MV-4-11 (cell line): ENCODE measurements around the gene URM1.

Experiments
- DNase-seq: peaks from one replicate; lab custom pipeline; 2025; lab: John Stamatoyannopoulos, UW

Gene URM1

DNA sequence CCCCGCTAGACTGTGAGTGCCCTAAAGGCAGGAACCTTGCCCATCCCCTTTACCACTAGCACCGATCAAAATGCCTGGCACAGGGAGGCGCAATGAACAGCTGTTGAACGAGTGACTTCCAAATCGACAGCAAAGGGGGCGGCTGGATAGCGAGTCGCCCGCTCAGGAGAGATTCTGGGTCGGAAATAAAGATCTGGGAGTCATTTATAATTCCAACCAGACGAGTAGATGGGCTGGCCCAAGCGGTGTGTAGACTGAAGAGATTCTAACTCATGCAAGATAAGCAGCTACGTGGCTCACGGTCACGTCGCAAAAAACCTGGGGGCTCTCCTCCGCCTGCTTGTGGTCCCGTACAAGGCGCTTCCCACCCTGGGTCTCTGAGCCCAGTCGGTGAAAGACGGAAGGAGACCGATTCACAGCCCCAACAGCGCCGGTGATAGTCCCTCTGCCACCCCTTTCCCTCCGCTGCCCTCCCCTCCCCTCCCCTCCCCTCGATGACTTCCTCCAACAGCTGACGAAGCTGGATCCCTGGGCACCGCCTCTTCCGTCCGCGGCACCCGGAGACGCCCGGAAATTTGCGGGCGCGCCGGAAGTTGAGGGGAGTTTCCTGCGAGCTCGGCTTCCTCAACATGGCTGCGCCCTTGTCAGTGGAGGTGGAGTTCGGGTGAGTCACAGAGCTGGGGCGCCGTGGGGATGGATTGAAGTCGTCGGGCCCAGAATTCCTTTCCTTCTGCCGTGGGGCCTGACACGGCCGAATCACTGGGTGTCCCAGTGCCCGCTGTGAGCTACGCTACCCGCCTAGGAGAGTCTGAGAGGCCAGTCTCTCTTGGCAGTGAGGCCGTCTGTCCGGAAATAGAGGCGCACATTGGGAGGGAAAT, at the start of gene URM1:
TSS of gene URM1 (plus strand) at position 623 of the 878 bp plus-strand sequence. CDS start at position 630, 7 bp downstream.
- peak; percentile 93 for DNase-seq

DNA sequence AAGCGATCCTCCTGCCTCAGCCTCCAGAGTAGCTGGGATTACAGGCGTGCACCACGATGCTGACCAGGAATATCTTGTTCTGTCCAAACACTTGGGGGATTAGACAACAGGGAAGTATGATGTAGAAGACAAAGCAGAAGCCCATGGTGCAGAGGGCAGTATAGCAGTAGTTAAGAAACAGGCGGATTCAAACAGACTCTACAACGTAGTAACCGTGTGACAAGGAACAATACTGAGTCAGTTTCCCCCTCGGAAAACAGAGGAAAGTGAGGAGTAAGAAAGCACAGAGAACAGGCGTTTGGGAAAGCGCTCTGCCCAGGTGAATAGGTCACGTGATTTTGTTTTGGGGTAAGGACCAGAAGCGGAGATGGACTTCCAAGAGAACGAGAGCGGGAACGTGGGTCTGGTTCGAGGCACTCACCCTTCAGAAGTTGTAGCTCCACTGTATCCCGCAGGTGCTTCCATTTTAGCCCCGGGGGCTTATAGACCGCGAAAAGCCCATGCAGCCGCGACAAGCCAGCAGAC, 49.2 kb upstream of the URM1 start:
- no peak for DNase-seq

DNA sequence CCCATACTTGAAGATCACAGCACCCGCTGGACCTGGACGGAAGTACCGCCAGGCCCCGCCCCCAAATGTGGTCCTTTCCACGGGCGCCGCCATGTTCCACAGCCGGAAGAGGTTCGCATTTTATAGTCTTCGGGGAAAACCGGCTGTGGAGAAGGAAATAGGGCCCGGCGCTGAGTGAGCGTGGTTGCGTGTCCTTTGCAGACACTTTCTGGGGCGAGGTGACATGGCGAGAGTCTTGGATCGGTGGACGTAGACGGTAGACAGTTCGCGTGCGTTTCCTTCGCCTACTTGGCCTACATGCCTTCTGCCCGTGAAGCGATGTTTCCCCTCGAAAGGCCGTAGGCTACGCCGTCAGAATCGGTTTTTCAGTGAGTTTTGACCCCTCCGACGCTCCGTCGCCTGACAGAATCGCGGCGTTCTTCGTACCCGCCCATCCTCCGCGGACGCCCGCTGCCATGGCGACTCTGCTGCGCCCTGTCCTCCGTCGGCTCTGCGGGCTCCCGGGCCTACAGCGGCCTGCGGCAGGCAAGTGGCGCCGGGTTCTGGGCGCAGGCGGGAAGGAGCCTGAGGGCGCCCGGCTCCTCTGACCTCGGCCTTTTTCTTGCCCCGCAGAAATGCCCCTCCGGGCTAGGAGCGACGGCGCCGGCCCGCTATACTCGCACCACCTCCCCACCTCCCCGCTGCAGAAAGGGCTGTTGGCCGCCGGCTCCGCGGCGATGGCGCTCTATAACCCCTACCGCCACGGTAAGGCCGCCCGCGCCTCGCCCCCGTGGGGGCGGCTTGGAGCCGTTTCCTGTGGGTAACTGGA, 48.6 kb upstream of the URM1 start, which contains the start of the genes COQ4 and TRUB2:
TSS of gene COQ4 (plus strand) at position 436 of the 808 bp plus-strand sequence. CDS start at position 456, 20 bp downstream.
TSS of gene TRUB2 (minus strand) at position 44 of the 808 bp plus-strand sequence. CDS start at position 5, 39 bp downstream.
- DNase-seq, result peak; percentile 95

DNA sequence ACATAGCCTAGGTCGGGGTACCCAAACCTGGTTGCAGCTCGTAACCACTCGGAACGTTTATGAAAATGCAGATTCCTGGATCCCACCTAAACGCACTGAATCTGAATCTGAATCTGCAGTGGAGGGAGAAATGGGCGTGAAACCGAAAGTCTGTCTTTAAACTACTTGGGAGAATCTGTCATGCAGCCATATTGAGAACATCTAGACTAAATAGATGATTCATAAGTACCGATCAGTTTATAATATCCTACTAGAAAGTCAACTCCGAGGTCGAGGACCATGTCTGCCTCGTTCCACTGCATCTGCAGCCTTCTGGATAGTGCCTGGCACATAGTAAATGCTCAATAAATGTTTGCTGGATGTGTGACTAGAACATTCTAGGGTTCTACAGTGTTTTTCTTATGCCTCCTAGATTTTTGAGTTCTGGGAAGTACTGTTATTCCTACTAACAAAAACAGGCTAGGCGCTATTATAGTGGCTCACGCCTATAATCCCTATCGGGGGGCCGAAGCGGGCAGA, 47.9 kb upstream of the URM1 start:
- DNase-seq, result no peak

DNA sequence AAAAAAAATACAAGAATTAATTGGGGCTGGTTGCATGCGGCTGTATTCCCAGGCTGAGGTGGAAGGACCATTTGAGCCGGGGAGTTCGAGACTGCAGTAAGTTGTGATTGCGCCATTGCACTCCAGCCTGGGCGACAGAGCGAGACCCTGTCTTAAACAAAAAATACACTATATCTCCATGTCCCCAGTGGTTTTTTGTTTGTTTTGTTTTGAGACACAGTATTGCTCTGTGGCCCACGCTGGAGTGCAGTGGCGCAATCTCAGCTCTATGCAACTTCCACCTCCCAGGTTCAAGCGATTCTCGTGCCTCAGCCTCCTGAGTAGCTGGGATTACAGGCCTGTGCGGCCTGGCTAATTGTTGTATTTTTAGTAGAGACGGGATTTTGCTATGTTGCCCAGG, 47.4 kb upstream of the URM1 start:
- peak; percentile 28 for DNase-seq

DNA sequence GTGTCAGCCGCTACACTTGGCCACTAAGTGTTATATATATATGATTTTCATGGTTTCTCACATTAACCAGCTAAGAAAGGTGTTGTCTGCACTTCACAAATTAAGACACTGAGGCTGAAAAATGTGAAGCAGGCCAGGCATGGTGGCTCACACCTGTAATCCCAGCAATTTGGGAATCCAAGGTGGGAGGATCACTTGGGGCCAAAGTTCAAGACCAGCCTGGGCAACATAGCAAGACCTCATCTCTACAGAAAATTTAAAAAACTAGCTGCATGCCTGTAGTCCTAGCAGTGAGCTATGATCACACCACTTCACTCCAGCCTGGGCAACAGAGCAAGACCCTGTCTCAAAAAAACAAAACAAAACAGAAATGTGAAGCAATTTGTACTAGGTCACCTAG, 46.8 kb upstream of the URM1 start:
- DNase-seq, result no peak

DNA sequence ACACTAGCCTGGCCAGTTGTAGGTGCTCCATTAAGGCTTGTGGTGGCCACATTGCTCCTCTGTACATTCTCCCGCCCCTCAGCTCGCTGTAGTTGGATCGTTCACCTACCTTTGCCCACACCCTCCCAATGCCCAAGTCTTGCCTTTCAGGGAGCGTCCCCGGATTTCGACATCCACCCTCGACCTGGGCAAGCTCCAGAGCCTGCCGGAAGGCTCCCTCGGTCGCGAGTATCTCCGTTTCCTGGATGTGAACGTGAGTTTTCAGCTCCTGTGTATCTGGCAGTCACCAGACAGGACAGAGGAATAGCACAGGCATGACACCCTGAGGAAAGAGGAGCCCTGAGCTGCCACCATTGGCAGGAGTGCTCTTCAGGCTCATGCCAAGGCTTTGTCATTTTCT, 45.5 kb upstream of the URM1 start:
- DNase-seq, result no peak

DNA sequence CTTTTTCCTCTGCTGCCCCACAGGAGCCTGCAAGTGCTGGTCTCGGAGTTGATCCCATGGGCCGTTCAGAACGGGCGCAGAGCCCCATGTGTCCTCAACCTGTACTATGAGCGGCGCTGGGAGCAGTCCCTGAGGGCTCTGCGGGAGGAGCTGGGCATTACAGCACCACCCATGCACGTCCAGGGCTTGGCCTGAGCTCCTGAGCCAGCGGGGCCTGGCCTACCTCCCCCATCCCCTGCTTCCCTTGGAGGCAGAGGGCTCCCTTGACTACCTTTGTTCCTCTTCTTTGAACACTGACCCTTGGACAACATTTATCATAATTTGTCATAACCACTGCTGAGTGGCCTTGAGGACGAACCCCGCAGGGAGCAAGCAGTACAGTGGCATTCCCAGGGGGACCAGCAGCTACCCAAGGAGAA, 37.7 kb upstream of the URM1 start:
- no peak for DNase-seq

DNA sequence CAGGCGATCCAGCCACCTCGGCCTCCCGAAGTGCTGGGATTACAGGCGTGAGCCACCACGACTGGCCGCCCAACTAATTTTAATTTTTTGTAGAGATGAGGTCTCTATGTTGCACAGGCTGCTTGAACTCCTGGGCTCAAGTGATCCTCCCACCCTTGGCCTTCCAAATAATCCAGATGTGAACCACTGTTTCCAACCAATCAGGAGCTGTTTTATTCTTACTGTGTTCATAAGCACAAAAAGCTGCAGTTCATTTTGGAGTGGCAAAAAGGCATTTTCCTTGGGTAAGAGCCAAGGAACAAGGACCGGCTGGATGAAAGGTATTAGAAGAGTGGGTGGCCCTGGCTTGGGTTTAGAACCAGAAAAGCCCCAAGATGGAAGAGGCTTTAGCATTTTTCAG, 36.0 kb upstream of the URM1 start:
- no peak for DNase-seq

DNA sequence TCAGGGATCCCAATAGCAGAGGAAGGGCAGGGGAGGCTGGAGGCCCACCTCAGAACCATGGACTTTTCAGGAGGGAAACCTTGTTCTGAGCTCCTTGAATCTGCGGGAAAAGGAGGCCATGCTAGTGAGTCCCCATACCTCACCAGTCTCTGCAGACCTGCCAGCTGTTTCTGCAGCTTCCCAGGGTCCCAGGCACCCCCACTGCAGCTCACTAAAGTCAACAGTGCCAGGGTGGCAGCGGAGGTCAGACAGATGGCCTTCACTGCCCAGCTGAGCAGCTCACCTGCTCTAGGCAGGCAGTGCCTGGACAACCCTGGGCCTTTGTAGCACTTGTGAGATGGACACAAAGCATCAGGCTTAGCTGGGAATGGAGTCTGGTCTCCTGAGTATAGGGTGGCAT, 35.3 kb upstream of the URM1 start:
- no peak for DNase-seq

DNA sequence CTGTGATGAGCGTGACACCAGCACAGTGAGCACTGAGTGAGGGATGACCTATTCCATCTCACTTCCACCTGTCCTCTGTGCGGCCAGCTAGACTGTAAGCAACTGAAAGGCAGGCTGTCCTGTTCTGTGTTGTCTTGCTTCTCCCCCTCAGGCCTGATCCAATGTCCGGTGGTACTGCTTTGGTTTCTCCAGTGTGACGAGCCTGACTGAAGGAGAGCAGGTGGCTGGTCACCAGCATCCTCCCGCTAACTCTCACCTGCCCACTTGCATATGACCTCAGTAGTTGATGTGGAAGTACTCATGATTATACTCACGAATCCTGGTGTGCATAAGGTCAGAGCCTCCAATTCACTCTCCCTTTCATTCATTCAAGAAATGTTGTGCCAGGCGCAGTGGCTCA, 33.2 kb upstream of the URM1 start:
- DNase-seq, result no peak

DNA sequence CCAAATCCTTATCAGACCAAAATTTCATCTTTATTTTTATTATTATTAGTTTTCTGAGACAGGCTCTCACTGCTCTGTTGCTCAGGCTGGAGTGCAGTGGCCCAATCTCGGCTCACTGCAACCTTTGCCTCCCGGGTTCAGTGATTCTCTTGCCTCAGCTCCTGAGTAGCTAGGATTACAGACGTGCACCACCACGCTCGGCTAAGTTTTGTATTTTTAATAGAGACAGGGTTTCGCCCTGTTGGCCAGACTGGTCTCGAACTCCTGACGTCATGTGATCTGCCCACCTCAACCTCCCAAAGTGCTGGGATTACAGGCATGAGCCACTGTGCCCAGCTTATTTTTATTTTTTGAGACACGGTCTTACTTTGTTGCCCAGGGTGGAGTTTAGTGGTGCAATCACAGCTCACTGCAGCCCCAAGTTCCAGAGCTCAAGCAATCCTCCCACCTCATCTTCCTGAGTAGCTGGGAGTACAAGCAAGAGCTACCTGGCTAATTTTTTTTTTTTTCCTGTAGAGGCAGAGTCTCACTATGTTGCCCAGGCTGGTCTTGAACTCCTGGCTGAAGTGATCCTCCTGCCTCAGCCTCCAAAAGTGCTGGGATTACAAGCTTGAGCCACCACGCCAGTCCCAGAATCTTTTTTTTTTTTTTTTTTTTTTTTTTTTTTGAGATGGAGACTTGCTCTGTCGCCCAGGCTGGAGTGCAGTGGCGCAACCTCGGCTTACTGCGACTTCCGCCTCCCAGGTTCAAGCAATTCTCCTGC, 32.1 kb upstream of the URM1 start:
- peak; percentile 47 for DNase-seq

DNA sequence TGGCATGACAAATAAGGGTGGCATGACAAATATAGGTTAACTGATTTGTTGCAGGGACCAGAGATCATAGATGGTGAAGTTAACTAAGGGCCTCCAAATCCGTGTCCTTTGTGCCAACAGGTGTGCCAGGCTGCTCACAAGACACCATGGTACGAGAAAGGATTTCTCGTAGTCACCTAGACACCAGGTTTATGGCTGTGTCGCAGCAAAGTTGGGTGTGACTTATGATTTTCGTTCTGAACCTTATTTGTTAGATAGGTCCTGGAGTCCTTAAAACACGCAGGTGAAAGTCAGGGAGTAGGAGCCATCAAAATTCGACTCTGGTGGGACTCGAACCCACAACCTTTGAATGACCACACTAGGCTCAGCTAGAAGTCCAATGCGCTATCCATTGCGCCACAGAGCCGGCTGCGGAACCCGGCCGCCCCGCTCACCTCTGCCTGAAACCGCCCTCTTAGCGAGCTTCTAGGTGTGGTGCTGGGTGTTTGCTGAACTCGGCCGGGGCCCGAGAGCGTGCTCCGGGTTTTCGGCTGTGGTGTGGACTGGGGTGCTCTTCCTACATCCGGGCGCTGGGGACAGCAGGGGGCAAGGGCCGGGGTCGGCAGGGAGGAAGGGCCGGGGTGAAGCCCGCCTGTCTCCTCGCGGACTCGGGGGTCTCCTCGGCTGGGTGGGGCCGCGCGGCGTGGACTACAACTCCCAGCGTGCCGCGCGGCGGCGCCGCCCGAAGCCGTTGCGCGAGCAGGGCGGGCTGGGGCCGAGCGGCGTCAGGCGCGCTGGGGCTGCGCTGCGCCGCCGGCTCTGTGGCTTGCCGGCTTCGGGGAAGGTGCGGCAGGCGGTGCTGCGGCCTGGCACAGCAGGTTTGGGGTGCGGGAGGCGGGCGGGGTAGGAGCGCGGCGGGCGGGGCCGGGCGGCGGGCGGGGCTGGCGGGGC, 31.1 kb upstream of the URM1 start, which contains the start of gene SLC27A4:
TSS of gene SLC27A4 (plus strand) at position 767 of the 930 bp plus-strand sequence. CDS start 2,606 bp downstream, outside the sequence.
- DNase-seq, result peak; percentile 60

DNA sequence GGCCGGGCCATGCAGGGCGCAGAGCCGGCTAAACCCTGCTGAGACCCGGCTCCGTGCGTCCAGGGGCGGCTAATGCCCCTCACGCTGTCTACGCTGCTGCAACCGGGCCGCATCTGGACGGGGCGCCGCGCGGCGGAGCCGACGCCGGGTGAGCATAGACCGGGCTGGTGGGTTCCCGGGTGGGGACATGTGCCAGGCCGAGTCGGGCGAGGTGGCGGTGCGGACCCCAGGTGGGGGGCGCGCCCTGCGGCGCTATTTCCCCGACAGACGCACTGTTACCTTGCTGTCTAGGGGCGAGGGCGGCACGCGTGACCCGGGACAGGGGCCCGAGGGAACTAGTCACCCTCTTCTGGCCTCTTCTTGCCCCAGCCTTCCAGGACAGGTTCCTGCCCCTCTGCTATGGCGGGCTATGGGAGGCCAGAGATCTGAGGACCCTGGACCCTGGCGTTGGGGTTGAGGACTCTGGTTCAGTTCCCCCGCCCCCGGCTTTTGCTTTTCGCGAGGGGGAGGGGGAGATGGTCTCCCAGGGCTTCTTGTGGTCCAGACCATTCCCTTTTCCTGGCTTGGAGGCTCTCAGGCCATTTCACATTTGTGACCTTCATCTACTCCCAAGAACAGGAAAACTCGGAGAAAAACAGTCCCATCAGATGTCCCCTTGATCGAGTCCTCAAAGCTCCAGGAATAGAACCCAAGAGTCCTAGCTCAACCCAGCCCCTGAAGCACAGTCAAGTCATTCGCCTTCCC, 30.3 kb upstream of the URM1 start:
- no peak for DNase-seq

DNA sequence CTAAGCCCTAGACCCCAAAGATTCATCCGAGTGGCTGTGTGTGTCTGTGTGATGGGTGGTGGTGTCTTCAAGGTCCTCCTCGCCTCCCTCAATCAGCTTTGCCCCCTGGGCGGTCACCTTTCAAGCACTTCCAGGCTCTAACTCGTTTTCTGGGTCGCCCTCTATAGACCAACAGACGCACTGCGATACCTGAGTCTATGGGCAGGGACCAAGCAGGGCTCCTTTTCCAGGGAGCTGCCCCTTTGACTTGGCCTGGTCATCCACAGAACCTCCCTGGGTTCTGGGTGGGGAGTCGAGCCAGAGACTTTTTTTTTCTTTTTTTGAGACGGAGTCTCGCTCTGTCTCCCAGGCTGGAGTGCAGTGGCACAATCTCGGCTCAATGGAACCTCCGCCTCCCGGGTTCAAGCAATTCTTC, 29.7 kb upstream of the URM1 start:
- peak; percentile 58 for DNase-seq

DNA sequence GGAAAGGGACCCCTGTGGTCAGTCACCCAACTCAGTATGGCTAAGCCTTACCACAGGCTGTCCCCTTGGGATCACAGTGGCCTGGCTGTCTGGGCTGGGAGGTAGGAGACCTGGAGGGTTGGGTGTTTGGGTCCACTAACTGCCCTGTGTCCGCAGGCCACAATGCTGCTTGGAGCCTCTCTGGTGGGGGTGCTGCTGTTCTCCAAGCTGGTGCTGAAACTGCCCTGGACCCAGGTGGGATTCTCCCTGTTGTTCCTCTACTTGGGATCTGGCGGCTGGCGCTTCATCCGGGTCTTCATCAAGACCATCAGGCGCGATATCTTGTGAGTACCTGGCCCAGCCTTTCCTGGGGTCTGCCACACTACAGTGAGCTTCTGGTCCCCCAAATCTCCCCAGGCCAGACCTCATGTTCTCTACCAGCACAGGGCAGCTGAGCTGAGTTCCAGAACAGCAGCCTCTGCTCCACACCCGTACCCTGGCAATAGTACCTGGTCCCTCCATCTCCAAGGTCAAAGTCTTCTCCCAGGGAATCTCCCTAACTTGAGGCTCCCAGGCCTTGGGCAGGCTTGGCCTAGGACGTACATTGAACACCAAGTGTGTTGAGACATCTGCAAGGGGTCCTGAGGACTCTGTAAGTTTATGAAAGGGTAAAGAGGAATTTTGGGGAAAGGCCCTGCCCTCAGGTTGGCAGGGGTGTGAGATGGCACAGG, 28.0 kb upstream of the URM1 start:
- DNase-seq, result no peak

DNA sequence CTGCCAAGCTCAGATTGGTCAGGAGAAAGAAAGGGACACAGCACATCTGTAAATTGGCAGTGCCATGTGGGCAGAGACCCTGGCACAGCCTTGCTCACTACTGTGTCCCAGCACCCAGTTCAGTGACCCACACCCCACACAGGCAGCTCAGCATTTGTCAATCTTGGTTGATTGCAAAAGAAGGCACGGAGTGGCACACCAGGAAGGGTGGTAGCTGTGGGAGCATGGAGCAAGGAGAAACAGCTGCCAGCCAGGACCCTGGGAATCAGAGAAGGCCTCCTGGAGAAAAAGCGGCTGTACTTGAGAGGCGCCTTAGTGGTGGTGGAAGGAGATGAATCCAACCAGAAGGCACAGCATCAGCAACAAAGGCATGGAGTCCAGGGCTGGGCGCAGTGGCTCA, 27.3 kb upstream of the URM1 start:
- DNase-seq, result no peak

DNA sequence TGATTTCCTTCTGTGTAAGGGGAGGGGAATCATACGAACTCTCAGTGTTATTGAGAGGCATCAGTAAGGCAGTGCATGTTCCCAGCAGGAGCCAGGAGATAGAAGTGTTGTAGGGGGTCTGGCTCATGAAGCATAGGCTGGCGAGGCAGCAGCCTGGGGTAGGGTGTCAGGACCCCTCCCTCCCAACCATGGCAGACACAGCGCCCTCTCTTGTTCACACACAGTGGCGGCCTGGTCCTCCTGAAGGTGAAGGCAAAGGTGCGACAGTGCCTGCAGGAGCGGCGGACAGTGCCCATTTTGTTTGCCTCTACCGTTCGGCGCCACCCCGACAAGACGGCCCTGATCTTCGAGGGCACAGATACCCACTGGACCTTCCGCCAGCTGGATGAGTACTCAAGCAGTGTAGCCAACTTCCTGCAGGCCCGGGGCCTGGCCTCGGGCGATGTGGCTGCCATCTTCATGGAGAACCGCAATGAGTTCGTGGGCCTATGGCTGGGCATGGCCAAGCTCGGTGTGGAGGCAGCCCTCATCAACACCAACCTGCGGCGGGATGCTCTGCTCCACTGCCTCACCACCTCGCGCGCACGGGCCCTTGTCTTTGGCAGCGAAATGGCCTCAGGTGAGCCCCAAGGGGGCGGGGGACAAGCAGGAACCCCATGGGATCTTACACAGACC, 26.1 kb upstream of the URM1 start:
- no peak for DNase-seq
